PFSK-1 (cell line): ENCODE results near the gene CHRNE.

ENCODE experiments used
- FOXP2 ChIP-seq: optimal IDR thresholded peaks from 2 replicates; pipeline ENCODE3; 2011; ENCODE audit warnings: borderline replicate concordance, control low read depth, inconsistent platforms; ENCODE audit not compliant: insufficient read depth; ENCODE audit errors: extremely low read length, extremely low read depth
- POLR2AphosphoS5 ChIP-seq: IDR thresholded peaks from 2 replicates; pipeline ENCODE4 v1.6.1; 2012; ENCODE audit warnings: low read depth, mild to moderate bottlenecking, control low read depth, low read length, moderate library complexity
- SIN3A ChIP-seq: IDR thresholded peaks from 2 replicates; pipeline ENCODE4 v1.6.1; 2012; ENCODE audit warnings: mild to moderate bottlenecking, low read length, moderate library complexity, borderline replicate concordance; ENCODE audit not compliant: insufficient read depth
- TAF1 ChIP-seq: IDR thresholded peaks from 2 replicates; pipeline ENCODE4 v1.6.1; 2012; ENCODE audit warnings: low read length, control low read depth, borderline replicate concordance; ENCODE audit not compliant: insufficient read depth
- TF ChIP-seq, protein P1 (sequence below), 2 experiments: IDR thresholded peaks; 2 replicates each; pipeline versions ENCODE4 v1.6.1 to v1.8.0; 2011 to 2012; ENCODE audit warnings: low read depth in 2 of 2, low read length in 2 of 2, control low read depth in 1 of 2, inconsistent platforms in 1 of 2, mild to moderate bottlenecking in 1 of 2, moderate library complexity in 1 of 2; ENCODE audit not compliant: insufficient read depth in 1 of 2

The CHRNE gene

GRCh38 chr17:4939796-4940554, 37.1 kb upstream of the CHRNE start, which contains the start of the genes RNF167 and SLC25A11:
RNF167 (plus strand) TSS chr17:4940268; CDS start chr17:4940910, 642 bp downstream.
SLC25A11 (minus strand) TSS chr17:4940046; CDS start chr17:4939910, 136 bp downstream.
- peak; percentile 85 for TF ChIP-seq FOXP2
- peak; percentile 99; the same call in 1 of the 2 replicates for TF ChIP-seq SIN3A
- TF ChIP-seq POLR2AphosphoS5, result peak; percentile 84
- TF ChIP-seq, protein P1, sequence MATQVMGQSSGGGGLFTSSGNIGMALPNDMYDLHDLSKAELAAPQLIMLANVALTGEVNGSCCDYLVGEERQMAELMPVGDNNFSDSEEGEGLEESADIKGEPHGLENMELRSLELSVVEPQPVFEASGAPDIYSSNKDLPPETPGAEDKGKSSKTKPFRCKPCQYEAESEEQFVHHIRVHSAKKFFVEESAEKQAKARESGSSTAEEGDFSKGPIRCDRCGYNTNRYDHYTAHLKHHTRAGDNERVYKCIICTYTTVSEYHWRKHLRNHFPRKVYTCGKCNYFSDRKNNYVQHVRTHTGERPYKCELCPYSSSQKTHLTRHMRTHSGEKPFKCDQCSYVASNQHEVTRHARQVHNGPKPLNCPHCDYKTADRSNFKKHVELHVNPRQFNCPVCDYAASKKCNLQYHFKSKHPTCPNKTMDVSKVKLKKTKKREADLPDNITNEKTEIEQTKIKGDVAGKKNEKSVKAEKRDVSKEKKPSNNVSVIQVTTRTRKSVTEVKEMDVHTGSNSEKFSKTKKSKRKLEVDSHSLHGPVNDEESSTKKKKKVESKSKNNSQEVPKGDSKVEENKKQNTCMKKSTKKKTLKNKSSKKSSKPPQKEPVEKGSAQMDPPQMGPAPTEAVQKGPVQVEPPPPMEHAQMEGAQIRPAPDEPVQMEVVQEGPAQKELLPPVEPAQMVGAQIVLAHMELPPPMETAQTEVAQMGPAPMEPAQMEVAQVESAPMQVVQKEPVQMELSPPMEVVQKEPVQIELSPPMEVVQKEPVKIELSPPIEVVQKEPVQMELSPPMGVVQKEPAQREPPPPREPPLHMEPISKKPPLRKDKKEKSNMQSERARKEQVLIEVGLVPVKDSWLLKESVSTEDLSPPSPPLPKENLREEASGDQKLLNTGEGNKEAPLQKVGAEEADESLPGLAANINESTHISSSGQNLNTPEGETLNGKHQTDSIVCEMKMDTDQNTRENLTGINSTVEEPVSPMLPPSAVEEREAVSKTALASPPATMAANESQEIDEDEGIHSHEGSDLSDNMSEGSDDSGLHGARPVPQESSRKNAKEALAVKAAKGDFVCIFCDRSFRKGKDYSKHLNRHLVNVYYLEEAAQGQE (IDR thresholded peaks at IDR 0.05; ENCODE audit: insufficient read depth in 1 of 2, low read depth in 2 of 2, low read length in 2 of 2), result peak in 1 of 2 experiments; percentile 46; a peak in 1 of 4 replicates
- peak; percentile 85; the same call in 1 of the 2 replicates for TF ChIP-seq TAF1

GRCh38 chr17:4939546-4939795, 36.6 kb upstream of the CHRNE start:
- TF ChIP-seq SIN3A, result no peak
- no peak for TF ChIP-seq TAF1
- no peak for TF ChIP-seq POLR2AphosphoS5
- no peak for TF ChIP-seq FOXP2
- TF ChIP-seq, protein P1 (IDR thresholded peaks at IDR 0.05; ENCODE audit: insufficient read depth in 1 of 2, low read depth in 2 of 2, low read length in 2 of 2), result no peak

GRCh38 chr17:4938688-4939545, 36.0 kb upstream of the CHRNE start:
- no peak for TF ChIP-seq TAF1

DNA sequence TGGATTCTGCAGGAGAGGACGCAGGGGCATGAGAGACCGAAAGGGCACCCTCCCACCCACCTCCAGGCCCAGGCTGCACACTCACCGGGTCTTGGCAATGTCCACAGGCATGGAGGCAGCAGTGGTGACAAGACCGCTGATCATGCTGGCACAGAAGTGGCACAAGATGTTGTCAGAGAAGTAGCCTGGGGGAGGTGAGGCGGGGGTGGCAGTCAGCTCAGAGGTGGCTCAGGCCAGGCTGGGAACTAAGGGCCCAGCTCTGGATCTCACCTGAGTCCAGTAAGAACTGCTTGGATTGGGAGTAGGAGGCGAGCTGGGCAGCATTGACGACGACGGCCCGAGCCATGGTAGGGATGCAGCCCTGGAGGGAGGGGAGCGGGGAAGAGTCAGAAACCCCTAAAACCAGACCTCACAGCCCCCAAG, 35.2 kb upstream of the CHRNE start:
- TF ChIP-seq, protein P1 (IDR thresholded peaks at IDR 0.05; ENCODE audit: insufficient read depth in 1 of 2, low read depth in 2 of 2, low read length in 2 of 2), result no peak
- no peak for TF ChIP-seq FOXP2
- no peak for TF ChIP-seq POLR2AphosphoS5
- no peak for TF ChIP-seq TAF1
- no peak for TF ChIP-seq SIN3A

DNA sequence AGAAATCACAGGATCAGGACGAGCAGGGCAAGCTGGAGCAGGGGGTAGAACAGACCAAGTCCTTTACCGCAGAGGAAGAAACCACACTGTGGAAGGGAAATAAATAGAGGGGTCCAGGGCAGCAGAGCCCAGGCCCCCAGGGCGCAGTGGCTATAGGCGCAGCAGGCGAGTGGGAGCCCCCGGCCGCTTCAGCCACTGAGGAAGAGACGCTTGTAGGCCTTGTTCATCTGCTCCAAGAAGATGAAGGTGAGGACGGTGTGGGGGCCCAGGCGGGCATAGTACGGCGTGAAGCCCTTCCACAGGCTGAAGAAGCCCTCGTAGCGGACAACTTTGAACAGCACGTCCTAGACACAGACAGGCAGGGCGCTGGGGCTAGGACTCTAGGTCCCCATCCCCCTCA, 34.7 kb upstream of the CHRNE start:
- TF ChIP-seq TAF1, result no peak
- no peak for TF ChIP-seq SIN3A
- TF ChIP-seq, protein P1 (IDR thresholded peaks at IDR 0.05; ENCODE audit: insufficient read depth in 1 of 2, low read depth in 2 of 2, low read length in 2 of 2), result no peak
- TF ChIP-seq FOXP2, result no peak
- TF ChIP-seq POLR2AphosphoS5, result no peak
